Fibroblast of villous mesenchyme (primary cell): ENCODE measurements around the gene ATP1A1. TPM values are rescaled to one million over a fixed set of nuclear protein-coding genes. Genes with fewer than 3 reads are reported as not detected.
A peak's percentile ranks its signal among the peaks of the same experiment; 100 is the strongest.

Experiments used
- DNase-seq: peaks from one replicate; pipeline ENCODE4 v3.0.0-alpha.2; 2010; ENCODE audit warnings: low read depth
- H3K4me3 ChIP-seq: 2 replicates; pipeline ENCODE4 v1.5.1; 2011; ENCODE audit warnings: low read depth, mild to moderate bottlenecking, low read length
- total RNA-seq: library from RNA; depleted of rRNA; stranded (reverse); fragments of >200 nt; gene quantifications from 2 replicates; pipeline ENCODE4 v1.2.3, GENCODE V29; 2012
- TF ChIP-seq, protein P1 (sequence below): IDR thresholded peaks from 2 replicates; pipeline ENCODE4 v1.5.1; 2012; ENCODE audit warnings: low read depth, mild to moderate bottlenecking, low read length; ENCODE audit not compliant: insufficient read depth

The ATP1A1 gene
- total RNA-seq, 1 donor: 107 TPM

DNA sequence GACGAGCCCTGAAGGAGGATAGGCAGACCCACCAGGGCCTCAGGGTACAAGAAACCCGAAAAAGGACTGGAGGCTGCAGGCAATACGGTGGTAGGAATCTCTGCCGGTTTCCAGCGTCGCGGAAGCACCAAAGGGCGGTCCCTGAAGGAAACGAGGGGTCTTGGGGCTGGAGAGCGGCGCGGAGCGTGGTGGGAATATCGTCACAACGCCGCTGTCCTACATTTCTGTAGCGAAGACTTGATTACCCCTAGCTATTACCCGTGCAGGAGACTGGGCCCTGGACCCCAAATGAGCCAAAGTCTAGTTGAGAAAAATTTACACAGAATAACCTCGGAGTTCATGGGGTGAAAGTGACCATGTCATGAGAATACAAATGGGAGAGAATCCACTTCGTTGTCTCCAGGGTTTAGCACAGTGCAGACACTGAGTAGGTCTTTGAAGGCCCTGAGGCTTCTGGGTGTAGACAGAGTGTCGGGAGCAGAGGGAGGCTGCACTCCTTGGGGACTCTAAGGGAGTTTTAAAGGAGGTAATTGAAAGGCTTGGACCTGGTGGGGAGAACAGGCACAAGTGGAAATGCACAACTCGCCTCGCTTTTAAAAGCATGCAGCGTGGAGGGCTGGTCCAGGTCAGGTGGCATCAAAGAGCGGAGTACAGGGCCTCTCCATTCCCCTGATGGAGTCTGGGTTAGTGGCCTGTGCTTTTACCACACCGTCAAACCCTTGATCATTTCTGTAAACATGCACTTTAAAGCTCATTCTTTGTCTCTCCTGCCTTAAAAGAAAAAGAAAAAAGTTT lies 1.5 kb downstream of the ATP1A1 start:
- H3K4me3 ChIP-seq: peak overlapping the region; percentile 78
- TF ChIP-seq, protein P1, sequence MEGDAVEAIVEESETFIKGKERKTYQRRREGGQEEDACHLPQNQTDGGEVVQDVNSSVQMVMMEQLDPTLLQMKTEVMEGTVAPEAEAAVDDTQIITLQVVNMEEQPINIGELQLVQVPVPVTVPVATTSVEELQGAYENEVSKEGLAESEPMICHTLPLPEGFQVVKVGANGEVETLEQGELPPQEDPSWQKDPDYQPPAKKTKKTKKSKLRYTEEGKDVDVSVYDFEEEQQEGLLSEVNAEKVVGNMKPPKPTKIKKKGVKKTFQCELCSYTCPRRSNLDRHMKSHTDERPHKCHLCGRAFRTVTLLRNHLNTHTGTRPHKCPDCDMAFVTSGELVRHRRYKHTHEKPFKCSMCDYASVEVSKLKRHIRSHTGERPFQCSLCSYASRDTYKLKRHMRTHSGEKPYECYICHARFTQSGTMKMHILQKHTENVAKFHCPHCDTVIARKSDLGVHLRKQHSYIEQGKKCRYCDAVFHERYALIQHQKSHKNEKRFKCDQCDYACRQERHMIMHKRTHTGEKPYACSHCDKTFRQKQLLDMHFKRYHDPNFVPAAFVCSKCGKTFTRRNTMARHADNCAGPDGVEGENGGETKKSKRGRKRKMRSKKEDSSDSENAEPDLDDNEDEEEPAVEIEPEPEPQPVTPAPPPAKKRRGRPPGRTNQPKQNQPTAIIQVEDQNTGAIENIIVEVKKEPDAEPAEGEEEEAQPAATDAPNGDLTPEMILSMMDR: no peak
- peak; percentile 16 for DNase-seq

DNA sequence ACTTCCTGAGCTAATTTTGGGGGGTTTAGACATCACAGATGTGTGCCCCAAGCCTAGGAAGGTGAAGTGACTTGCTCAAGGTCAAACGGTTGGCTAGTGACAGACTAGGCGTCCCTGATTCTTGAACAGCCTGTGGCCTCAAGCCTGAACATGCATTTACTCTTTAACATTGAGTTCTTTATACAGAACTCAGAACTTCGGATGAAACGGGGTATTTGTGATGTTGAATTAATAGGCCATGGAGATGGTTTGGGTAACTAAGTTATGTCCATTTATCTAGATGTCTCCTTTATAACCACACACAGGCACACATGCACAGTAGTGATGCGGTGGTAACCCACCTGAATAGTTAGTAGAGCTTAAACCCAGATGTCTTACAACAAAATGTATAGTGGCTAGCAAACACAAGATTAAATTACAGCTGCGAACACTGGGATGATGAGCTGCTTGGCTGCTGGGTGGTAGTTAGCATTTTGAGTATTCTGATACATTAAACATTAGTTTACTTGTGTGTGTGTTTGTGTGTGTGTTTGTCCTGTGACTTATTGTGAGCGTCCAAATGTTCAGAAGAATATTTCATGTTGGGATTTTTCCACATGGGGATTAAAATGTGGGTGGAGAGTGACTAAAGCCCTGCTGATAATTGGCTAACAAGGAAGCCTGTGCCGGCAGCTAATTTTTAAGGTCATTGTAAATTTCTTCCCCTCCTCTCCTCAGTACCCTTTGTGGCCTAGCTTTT lies 2.3 kb downstream of the ATP1A1 start:
- DNase-seq: peak; percentile 62
- TF ChIP-seq, protein P1: no peak
- peak overlapping the region; percentile 78 for H3K4me3 ChIP-seq

DNA sequence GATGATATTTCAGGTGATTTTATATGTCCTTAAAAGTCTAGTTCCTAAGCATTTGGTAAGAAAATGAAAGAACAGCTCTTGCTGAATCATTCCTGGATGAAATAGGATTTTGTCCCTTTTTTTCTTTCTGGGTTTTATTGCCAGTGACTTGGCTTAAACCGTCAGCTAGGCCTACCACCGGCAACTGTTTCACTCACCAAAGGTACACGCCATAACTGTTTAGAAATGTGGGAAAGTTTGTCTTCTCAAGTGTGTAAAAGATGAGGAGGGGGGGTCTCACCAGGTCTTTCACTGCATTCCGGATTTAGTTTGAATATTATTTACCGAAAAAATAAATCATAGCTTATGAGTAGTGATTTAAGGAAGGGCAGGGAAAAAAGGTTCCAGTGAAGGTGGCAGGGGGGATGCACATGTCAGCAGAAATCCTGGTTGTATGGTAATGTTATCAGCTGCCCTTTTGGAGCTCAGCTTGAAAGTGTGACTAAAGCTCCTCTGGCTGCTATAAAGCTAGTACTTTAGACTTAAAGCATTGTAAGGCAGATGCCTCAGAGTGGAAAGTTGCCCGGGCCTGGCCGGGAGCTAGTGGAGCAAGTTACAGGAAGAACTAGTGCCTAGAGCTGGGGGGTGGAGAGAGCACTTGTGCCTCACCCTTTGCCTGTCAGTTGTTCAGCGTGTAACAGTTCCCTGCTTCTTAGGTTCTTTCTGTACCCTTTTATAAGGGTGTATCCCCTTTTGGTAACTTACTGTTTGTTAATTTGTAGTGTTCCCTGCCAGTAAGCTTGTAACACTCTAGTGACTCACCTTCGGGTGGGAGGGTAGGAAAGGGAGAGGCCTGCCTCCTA lies 3.1 kb downstream of the ATP1A1 start:
- peak overlapping the region; percentile 78 for H3K4me3 ChIP-seq
- peak; percentile 82 for DNase-seq
- TF ChIP-seq, protein P1: no peak

DNA sequence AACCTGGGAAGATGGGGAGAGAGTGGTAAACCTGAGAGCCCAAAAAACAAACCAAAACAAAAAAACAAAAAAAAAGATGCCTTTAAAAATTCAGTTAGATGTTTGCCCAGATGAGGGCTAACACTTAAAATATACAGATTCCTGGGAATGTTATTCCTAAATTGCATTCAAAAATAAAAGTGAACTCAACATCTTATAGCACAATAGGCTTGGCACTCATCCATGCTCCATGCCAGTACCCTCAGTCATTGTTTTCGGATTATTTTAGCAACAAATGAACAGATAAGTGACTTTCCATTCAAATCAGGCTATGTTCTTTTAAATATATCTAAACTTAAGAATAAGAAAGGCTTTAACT lies 3.7 kb downstream of the ATP1A1 start:
- TF ChIP-seq, protein P1: no peak
- H3K4me3 ChIP-seq: peak overlapping the region; percentile 78
- no peak for DNase-seq

DNA sequence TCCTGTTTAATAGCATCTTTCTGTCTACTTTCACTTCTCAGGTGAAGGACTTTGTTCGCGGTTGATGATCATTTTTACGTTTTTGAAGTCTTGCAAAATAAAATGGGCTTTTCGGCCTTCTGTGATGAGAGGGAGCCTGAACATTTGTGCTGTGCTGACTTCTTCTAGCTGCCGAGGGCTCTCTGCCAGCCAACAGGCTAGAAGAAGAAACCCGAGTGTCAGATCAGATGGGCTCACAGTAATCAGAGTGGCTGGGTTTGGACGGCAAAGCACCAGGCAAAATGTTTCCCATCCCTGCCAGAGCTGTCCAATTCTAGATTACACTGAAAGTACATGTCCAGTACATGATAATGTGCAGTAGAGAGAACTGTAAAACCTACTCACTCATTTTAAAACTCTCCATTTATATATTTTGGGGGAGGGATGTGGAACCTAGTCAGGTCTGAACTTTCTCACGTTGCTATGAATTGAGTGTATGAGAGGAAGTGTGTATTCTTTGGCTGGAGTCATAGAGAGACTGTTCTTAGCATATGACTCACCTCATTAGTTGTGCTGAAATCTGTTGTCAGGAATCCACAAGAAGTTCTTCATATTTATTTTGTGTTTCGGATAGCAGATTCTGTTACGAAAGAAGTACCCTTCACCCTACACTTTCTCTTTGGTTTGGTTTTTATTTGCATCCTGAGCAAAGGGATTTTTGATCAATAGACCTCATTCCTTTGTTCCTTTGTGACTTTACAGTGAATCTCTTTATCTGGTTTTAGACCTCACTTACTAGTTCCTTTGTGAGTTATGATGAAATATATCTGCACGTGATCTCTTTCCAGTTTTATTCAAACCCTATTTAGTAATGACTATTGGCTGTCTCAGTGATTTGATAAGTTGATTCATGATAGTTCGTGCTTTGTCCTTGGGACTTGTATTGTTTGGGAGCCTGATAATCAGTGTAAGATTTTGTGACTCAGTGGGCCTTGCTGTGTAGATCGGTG lies 4.8 kb downstream of the ATP1A1 start:
- DNase-seq: peak; percentile 94
- H3K4me3 ChIP-seq: peak overlapping the region; percentile 24
- TF ChIP-seq, protein P1: no peak

DNA sequence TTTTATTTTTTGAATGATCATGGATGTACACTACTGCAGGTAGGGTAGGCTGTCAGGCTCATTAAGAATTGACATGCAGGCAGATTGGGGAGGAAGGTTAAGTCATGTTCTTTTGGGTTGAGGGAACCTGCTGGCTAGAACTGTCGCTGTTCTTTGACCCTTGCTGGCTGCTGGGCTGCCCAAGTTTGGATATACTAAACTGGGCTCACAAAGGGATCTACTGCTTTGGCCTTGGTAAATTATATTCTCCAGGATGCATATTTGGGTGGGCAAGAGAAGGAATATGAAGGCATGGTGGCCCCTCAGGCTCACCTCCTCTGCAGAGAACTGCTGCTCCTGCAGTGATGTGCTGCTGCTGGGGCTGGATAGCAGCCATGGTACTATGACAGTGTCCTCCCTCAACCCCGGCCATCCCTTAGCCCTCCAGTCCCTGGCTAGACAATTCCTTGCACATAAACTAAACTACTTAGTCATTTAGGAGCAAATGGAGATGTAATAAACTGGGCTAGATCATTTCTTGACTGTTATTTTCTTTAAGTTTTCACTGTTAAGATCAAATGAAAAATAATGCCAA lies 6.1 kb downstream of the ATP1A1 start:
- DNase-seq: no peak
- H3K4me3 ChIP-seq: no peak overlapping the region
- TF ChIP-seq, protein P1: no peak
